GM08714 (cell line): ENCODE data around the gene MADCAM1.

Source experiments
- H3K4me3 ChIP-seq: fragments of 200-500 bp; sonication (Bioruptor generic); 2 replicates; pipeline ENCODE4 v1.5.1; 2014; ENCODE audit warnings: mild to moderate bottlenecking, low read length, inconsistent platforms
- ZNF274 ChIP-seq: IDR thresholded peaks from 2 replicates; pipeline ENCODE4 v1.6.1; 2012; ENCODE audit warnings: mild to moderate bottlenecking, low read depth, low read length

The MADCAM1 gene

DNA sequence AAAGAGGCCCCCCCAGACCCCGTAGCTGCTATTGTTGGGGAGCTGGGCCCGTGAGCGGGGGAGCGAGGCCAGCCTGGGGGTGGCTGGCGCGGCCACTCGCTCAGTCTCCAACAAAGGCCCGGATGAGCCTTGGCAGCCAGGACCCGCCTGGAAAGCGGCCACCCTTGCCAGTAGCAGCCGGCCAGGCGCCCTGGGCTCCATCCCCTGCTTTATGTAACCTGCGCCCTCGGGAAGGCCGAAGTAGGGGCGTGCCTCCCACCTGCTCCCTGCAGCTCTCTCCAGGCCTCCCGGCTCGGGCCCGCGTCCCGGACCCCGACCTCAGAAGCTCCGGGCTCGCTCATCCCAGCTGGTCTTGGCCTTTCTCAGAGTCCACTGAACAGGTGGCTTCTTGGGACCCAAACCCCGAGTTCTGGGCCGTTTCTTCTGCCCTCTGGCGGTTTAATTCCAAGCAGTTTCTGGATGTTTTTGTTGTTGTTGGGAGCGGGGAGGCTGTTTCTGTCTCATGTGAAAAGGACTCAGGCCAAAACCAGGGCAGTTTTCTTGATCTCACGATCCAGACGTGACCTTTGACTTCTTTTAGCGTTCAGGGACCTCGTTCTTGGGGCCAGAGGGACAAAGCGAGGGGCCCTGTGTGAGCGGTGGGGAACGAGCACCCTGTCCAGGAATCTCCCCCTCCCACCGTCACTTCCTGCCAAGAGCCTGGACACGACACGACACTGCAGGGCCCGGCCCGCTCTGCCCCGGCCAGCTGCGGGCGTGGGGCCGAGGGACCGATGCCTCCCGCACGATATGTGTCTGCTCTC, 36.5 kb downstream of the MADCAM1 start:
- no peak for TF ChIP-seq ZNF274
- peak overlapping the region; percentile 68 for H3K4me3 ChIP-seq

DNA sequence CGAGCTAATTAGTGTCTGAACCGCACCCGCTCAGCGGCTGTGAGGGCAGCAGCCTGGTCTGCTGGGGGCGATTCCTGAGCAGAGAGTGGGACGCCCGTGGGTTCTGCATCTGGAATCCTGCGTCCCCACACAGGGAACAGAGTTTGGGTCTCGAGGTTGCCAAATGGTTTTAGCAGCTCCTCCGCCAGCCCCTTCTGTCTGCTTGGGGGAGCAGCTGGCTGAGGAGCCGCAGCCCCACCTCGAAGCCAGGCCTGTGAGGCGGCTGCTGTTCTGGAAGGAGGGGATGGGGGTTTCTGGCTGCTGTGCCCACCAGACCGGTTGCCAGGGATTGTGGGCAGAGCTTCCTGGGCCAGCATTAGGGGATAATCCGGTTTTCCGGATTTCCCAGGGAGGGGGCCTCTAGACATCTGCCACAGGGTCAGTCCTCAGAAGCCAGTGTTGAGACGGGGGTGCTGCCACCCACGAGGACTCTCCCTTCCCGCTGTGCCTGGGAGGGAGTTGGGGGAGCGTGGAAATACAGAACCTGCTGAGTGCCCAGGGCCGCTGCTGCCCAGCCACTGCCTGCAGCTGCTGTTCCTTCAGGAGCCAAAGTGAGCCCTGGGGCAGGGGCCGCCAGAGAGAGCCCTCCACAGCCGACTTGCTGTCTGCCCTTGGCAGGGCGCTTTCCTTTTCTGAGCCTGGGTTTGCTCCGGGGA, 37.2 kb downstream of the MADCAM1 start:
- no peak for TF ChIP-seq ZNF274

GRCh38 chr19:534088-534487, 37.8 kb downstream of the MADCAM1 start:
- H3K4me3 ChIP-seq, result no peak overlapping the region
- no peak for TF ChIP-seq ZNF274

More for the DNA sequence above, 37.2 kb downstream of the MADCAM1 start:
- H3K4me3 ChIP-seq, result peak overlapping the region; percentile 68; the same call in 1 of the 2 replicates

DNA sequence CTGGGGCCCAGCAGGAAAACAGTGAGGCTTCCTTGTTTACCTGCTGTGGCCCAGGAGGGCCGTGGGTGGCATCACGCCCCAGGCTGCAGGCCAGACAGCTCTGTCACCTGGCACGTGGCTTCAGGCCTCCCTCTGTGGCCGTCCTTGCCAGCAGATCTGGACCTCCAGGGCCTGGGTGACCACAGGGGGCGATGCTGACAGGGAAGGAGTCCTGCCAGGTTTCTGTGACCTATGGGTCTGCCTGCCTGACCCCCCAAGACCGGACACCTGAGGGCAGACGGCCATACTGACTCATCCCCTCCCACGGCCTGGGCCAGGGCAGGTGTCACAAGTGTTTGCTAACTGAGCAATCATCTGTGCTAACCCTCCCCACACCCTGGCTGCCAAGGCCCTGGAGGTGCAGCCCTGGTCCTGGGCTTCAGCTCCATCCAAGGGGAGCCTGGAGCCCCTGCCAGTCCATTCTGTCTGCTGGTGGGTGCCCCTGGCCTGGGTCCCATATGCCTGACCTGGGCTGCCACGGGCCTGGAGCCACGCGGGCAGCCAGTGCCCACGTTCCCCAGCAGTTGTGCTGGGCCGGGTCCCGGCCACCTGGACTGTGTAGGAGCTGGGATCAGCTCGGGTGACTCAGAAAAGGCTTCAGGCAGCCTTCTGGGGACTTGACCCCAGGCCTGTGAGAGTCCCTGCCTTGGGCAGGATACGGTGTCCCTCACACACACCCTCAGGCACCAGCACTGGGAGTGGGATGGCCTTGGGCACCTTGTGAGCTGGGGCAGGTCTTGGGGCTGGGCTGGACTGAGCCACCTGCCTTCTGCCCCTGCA, 38.9 kb downstream of the MADCAM1 start:
- no peak for TF ChIP-seq ZNF274
- no peak overlapping the region for H3K4me3 ChIP-seq

DNA sequence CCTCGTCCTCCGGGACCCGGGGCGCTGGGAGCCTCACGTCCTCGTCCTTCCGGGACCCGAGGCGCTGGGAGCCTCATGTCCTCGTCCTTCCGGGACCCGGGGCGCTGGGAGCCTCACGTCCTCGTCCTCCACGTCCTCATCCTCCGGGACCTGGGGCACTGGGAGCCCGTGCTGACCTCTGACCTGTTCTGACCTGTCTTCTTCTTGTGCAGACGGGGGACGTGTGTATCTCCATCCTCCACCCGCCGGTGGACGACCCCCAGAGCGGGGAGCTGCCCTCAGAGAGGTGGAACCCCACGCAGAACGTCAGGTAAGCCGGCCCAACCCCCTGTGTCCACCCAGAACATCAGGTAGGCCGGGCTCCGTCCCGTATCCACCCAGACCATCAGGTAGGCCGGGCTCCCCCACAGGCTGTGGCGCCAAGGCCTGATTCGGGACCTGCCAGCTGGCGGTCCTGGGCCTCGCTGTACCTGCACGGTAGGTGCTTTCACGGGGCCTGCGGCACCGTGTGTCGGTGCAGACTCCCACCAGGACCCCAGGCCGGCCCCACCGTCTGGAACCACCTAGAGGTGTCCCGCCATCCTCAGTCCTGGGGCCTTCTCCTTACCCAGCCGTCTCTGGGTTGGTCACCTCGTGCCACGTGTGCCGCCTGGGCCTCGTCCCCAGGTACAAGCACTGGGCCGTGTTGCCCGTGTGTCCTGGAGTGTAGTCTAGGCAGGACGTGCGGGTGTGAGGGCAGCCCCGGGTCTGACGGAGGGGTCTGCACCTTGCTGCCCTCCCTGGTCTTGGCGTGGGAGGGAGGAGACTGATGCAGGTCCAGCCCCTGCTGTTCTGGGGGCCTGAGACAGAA, 40.0 kb downstream of the MADCAM1 start:
- TF ChIP-seq ZNF274, result no peak
- H3K4me3 ChIP-seq, result no peak overlapping the region

DNA sequence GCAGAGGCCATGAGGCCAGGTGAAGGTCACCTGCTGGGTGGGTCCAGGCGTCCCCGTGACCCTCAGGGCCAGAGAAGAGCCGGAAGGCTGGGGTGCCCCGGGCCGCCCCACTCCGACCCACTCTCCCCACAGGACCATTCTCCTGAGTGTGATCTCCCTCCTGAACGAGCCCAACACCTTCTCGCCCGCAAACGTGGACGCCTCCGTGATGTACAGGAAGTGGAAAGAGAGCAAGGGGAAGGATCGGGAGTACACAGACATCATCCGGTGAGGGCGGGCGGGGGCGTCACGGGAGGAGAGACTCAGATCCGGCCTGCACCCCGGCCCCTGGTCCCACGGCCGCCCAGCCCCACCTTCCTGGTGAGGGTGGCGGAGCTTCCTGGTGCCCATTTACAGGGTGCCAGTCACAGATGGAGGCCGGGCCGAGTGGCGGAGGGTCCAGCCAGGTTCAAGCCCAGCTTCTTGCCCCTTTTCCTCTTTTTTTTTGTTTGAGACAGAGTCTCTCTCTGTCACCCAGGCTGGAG, 40.7 kb downstream of the MADCAM1 start:
- H3K4me3 ChIP-seq, result no peak overlapping the region
- TF ChIP-seq ZNF274, result no peak

- TF ChIP-seq ZNF274, result no peak
- no peak overlapping the region for H3K4me3 ChIP-seq
Observed at GRCh38 chr19:538641-539428, 42.5 kb downstream of the MADCAM1 start.

- no peak overlapping the region for H3K4me3 ChIP-seq
- TF ChIP-seq ZNF274, result no peak
Observed at GRCh38 chr19:539429-540030, 43.2 kb downstream of the MADCAM1 start.

- no peak overlapping the region for H3K4me3 ChIP-seq
- TF ChIP-seq ZNF274, result no peak
Observed at GRCh38 chr19:540867-541637, 44.8 kb downstream of the MADCAM1 start.

DNA sequence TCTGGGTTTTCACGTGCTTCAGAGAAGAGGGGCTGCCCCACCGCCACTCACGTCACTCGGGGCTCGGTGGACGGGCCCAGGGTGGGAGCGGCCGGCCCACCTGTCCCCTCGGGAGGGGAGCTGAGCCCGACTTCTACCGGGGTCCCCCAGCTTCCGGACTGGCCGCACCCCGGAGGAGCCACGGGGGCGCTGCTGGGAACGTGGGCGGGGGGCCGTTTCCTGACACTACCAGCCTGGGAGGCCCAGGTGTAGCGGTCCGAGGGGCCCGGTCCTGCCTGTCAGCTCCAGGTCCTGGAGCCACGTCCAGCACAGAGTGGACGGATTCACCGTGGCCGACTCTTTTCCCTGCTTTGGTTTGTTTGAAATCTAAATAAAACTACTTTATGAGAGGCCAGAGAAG, 45.4 kb downstream of the MADCAM1 start:
- no peak for TF ChIP-seq ZNF274
- H3K4me3 ChIP-seq, result no peak overlapping the region

- TF ChIP-seq ZNF274, result no peak
- H3K4me3 ChIP-seq, result no peak overlapping the region
Observed at GRCh38 chr19:542173-542866, 46.0 kb downstream of the MADCAM1 start.
